Hepatocyte (in vitro differentiated cells): ENCODE results near the gene MACROD2. TPM values are rescaled to one million over a fixed set of nuclear protein-coding genes. Genes with fewer than 3 reads are reported as not detected.
A peak's percentile ranks its signal among the peaks of the same experiment; 100 is the strongest.

ENCODE experiments used
- DNase-seq: peaks from one replicate; pipeline ENCODE4 v3.0.0-alpha.2; 2016; ENCODE audit warnings: low spot score
- H2AFZ ChIP-seq: fragments of 200-600 bp; sonication (generic); 2 replicates; pipeline ENCODE4 v1.6.0; 2016; ENCODE audit warnings: antibody characterized with exemption, mild to moderate bottlenecking
- H3K27ac ChIP-seq: fragments of 200-600 bp; sonication (generic); 2 replicates; pipeline ENCODE4 v1.5.1; 2016; ENCODE audit warnings: mild to moderate bottlenecking
- H3K27me3 ChIP-seq: fragments of 200-600 bp; sonication (generic); 2 replicates; pipeline ENCODE4 v1.6.1; 2016
- H3K36me3 ChIP-seq: fragments of 200-600 bp; sonication (generic); replicated peaks from 2 replicates; pipeline ENCODE4 v1.5.1; 2016; ENCODE audit warnings: low read depth; ENCODE audit not compliant: insufficient read depth
- H3K4me1 ChIP-seq: fragments of 200-600 bp; sonication (generic); 2 replicates; pipeline ENCODE4 v1.5.1; 2016; ENCODE audit warnings: mild to moderate bottlenecking, moderate library complexity; ENCODE audit not compliant: insufficient read depth
- H3K4me2 ChIP-seq: fragments of 200-600 bp; sonication (generic); 2 replicates; pipeline ENCODE4 v1.6.0; 2016
- H3K4me3 ChIP-seq: fragments of 200-600 bp; sonication (generic); 2 replicates; pipeline ENCODE4 v1.5.1; 2016; ENCODE audit warnings: mild to moderate bottlenecking
- H3K79me2 ChIP-seq: fragments of 200-600 bp; sonication (generic); 2 replicates; pipeline ENCODE4 v1.6.0; 2017; ENCODE audit warnings: mild to moderate bottlenecking
- H3K9me2 ChIP-seq: fragments of 200-600 bp; sonication (generic); replicated peaks from 2 replicates; pipeline ENCODE4 v1.6.0; 2017; ENCODE audit warnings: mild to moderate bottlenecking; ENCODE audit not compliant: insufficient read depth
- H3K9me3 ChIP-seq: fragments of 200-600 bp; sonication (generic); 2 replicates; pipeline ENCODE4 v1.5.1; 2016; ENCODE audit warnings: low read depth, mild to moderate bottlenecking
- H4K20me1 ChIP-seq: fragments of 200-600 bp; sonication (generic); 2 replicates; pipeline ENCODE4 v1.6.0; 2016; ENCODE audit warnings: mild to moderate bottlenecking; ENCODE audit not compliant: insufficient read depth, poor library complexity, severe bottlenecking
- CTCF ChIP-seq: fragments of 200-600 bp; sonication (generic); IDR thresholded peaks from 2 replicates; pipeline ENCODE4 v1.5.1; 2016; ENCODE audit warnings: antibody characterized with exemption, mild to moderate bottlenecking; ENCODE audit not compliant: poor library complexity
- EZH2 ChIP-seq: fragments of 200-600 bp; sonication (generic); IDR thresholded peaks from 2 replicates; pipeline ENCODE4 v1.6.1; 2016; ENCODE audit warnings: antibody characterized with exemption, mild to moderate bottlenecking, borderline replicate concordance
- EZH2phosphoT487 ChIP-seq: fragments of 200-600 bp; sonication (generic); IDR thresholded peaks from one replicate; pipeline ENCODE4 v1.6.1; 2018; ENCODE audit warnings: antibody characterized with exemption, mild to moderate bottlenecking, low read depth, moderate library complexity; ENCODE audit not compliant: unreplicated experiment, severe bottlenecking
- WGBS: methylation state at CpG from one replicate; pipeline ENCODE4 v1.1.6; 2016; ENCODE audit warnings: low lambda C conversion rate; ENCODE audit errors: missing lambda C conversion rate; 5-methylcytosine and 5-hydroxymethylcytosine counted together
- polyA plus RNA-seq: library from polyadenylated mRNA; unstranded; fragments of >200 nt; fragmentation: Nextera tagmentation; extraction: Ambion mirVana; gene quantifications from 2 replicates; pipeline ENCODE4 v1.2.1, GENCODE V29; 2016
- total RNA-seq: library from RNA; depleted of rRNA; stranded (reverse); fragments of >200 nt; gene quantifications from 2 replicates; pipeline ENCODE4 v1.2.3, GENCODE V29; 2014

MACROD2 gene
- total and polyA plus RNA-seq, 2 experiments from 2014 or later, result 2.4 to 3.1 TPM

GRCh38 chr20:14470231-14470899 is 475.0 kb downstream of the MACROD2 start:
- peak overlapping the region; percentile 49 for H3K4me2 ChIP-seq
- H2AFZ ChIP-seq, result no peak overlapping the region
- peak; percentile 37 for DNase-seq

GRCh38 chr20:14470977-14471661 is 475.8 kb downstream of the MACROD2 start:
- Histone ChIP-seq H3K27ac (no peak overlapping the region), H3K27me3 (no peaks in the 10 kb centered on the region), H4K20me1 (no peaks in the 10 kb centered on the region), H3K4me1 (peaks cover 4% of the 10 kb centered on the region), H3K4me3 (no peak overlapping the region), H2AFZ (no peak overlapping the region), H3K9me2 (no peaks in the 10 kb centered on the region), H3K36me3 (no peaks in the 10 kb centered on the region), H3K4me2 (no peak overlapping the region), H3K9me3 (no peaks in the 10 kb centered on the region), H3K79me2 (no peaks in the 10 kb centered on the region)
- TF ChIP-seq EZH2, result no peak
- TF ChIP-seq CTCF, result no peak
- no peak for TF ChIP-seq EZH2phosphoT487
- WGBS, result 94% methylated on average over 10 of the region's 10 CpGs
- DNase-seq, result no peak

More at GRCh38 chr20:14470231-14470899, 475.0 kb downstream of the MACROD2 start:
- H3K9me3 ChIP-seq, result no peaks in the 10 kb centered on the region
- H3K79me2 ChIP-seq, result no peaks in the 10 kb centered on the region
- peak overlapping the region; percentile 63 for H3K27ac ChIP-seq
- TF ChIP-seq EZH2, result no peak
- TF ChIP-seq CTCF, result no peak
- no peak for TF ChIP-seq EZH2phosphoT487
- H4K20me1 ChIP-seq, result no peaks in the 10 kb centered on the region
- H3K9me2 ChIP-seq, result no peaks in the 10 kb centered on the region
- no peak overlapping the region for H3K4me3 ChIP-seq
- 63% methylated on average over 12 of the region's 12 CpGs for WGBS
- H3K36me3 ChIP-seq, result no peaks in the 10 kb centered on the region
- peaks cover 4% of the 10 kb centered on the region for H3K4me1 ChIP-seq
- no peaks in the 10 kb centered on the region for H3K27me3 ChIP-seq

GRCh38 chr20:14477125-14477524 is 481.8 kb downstream of the MACROD2 start:
- Histone ChIP-seq H3K36me3 (no peaks in the 10 kb centered on the region), H3K9me2 (no peaks in the 10 kb centered on the region), H3K79me2 (no peaks in the 10 kb centered on the region), H3K9me3 (no peaks in the 10 kb centered on the region), H3K4me1 (no peaks in the 10 kb centered on the region), H3K4me2 (no peak overlapping the region), H3K27ac (no peak overlapping the region), H4K20me1 (no peaks in the 10 kb centered on the region), H3K27me3 (no peaks in the 10 kb centered on the region), H3K4me3 (no peak overlapping the region), H2AFZ (no peak overlapping the region)
- 89% methylated on average over 3 of the region's 3 CpGs for WGBS
- no peak for DNase-seq
- TF ChIP-seq EZH2 (no peak), CTCF (no peak), EZH2phosphoT487 (no peak)
